GM12878 (cell line): ENCODE results near the gene TRAFD1. TPM values are rescaled to one million over a fixed set of nuclear protein-coding genes. Genes with fewer than 3 reads are reported as not detected.

Source experiments
- ATAC-seq: fragments of 200-7000 bp; cut with Tn5 transposase; 3 replicates; pipeline ENCODE4 v1.9.1; 2020; ENCODE audit warnings: mild to moderate bottlenecking, moderate library complexity
- BruUV-seq: library from RNA; stranded (reverse); fragments of 400-500 nt; replicated peaks from 2 replicates; lab custom pipeline; 2021; lab: Mats Ljungman, UMichigan
- CTCF ChIA-PET: fragments of 300-600 bp; sonication (Branson Sonifier 250); formaldehyde crosslinking; extraction: SDS; loops from one replicate; lab custom pipeline; 2021; ENCODE audit warnings: inconsistent platforms; lab: Yijun Ruan, JAX
- POLR2A ChIA-PET: fragments of 350-600 bp; formaldehyde crosslinking; extraction: SDS; loops from one replicate; lab custom pipeline; 2021; ENCODE audit warnings: inconsistent platforms; lab: Charles Lee
- RAD21 ChIA-PET: fragments of 300-600 bp; sonication (Branson Sonifier 250); formaldehyde crosslinking; loops from one replicate; lab custom pipeline; 2023; ENCODE audit warnings: antibody characterized with exemption; ENCODE audit not compliant: unreplicated experiment; lab: Charles Lee
- SMC1A ChIA-PET: fragments of 300-600 bp; sonication (Branson Sonifier 250); formaldehyde crosslinking; loops from one replicate; lab custom pipeline; 2023; ENCODE audit not compliant: unreplicated experiment, uncharacterized antibody; lab: Charles Lee
- DNase-seq: peaks from one replicate; pipeline ENCODE4 v3.0.0-alpha.2; 2011; ENCODE audit warnings: low read depth, low spot score
- FAIRE-seq: peaks from 3 replicates; lab custom pipeline; 2011; peaks lifted over from hg19 to GRCh38; lab: Jason Lieb, UNC
- H2AFZ ChIP-seq: 2 replicates; pipeline ENCODE4 v1.6.0; 2011; ENCODE audit warnings: low read depth, low read length, control low read depth; ENCODE audit not compliant: control insufficient read depth
- H3K27ac ChIP-seq: 2 replicates; pipeline ENCODE4 v1.5.1; 2011; ENCODE audit warnings: control low read depth; ENCODE audit not compliant: control insufficient read depth, insufficient read depth
- H3K27me3 ChIP-seq, 2 experiments: replicated peaks in 1 of 2; 2 replicates each; pipeline versions ENCODE4 v1.6.0 to v1.6.1; 2011; ENCODE audit warnings: low read length in 1 of 2; ENCODE audit not compliant: control insufficient read depth in 2 of 2, insufficient read depth in 2 of 2
- H3K36me3 ChIP-seq, 2 experiments: 2 replicates each; pipeline ENCODE4 v1.5.1; 2011; ENCODE audit warnings: low read length in 1 of 2; ENCODE audit not compliant: control insufficient read depth in 2 of 2, insufficient read depth in 2 of 2
- H3K4me1 ChIP-seq: 2 replicates; pipeline ENCODE4 v1.6.1; 2011; ENCODE audit warnings: mild to moderate bottlenecking, low read length, moderate library complexity, mixed read lengths; ENCODE audit not compliant: control insufficient read depth, insufficient read depth
- H3K4me2 ChIP-seq: 2 replicates; pipeline ENCODE4 v1.6.0; 2011; ENCODE audit warnings: control low read depth; ENCODE audit not compliant: control insufficient read depth, insufficient read depth
- H3K4me3 ChIP-seq: fragments of 200-600 bp; sonication (generic); 2 replicates; pipeline ENCODE4 v1.5.1; 2016
- H3K79me2 ChIP-seq: 2 replicates; pipeline ENCODE4 v1.6.0; 2011; ENCODE audit warnings: low read length; ENCODE audit not compliant: control insufficient read depth, insufficient read depth
- H3K9ac ChIP-seq: 2 replicates; pipeline ENCODE4 v1.8.0; 2011; ENCODE audit warnings: low read length, control low read depth, mixed read lengths; ENCODE audit not compliant: control insufficient read depth, insufficient read depth
- H3K9me3 ChIP-seq: replicated peaks from 3 replicates; pipeline ENCODE4 v1.5.1; 2011; ENCODE audit warnings: mild to moderate bottlenecking, low read length; ENCODE audit not compliant: control insufficient read depth, insufficient read depth
- H4K20me1 ChIP-seq: 2 replicates; pipeline ENCODE4 v1.6.0; 2011; ENCODE audit not compliant: control insufficient read depth, insufficient read depth
- CHD2 ChIP-seq: IDR thresholded peaks from 2 replicates; pipeline ENCODE4 v1.6.1; 2011; ENCODE audit warnings: low read depth, low read length, improper control_type of control experiment, borderline replicate concordance
- CREB1 ChIP-seq: IDR thresholded peaks from 2 replicates; pipeline ENCODE4 v1.6.1; 2012; ENCODE audit warnings: low read depth, mild to moderate bottlenecking, inconsistent platforms
- ESRRA ChIP-seq: IDR thresholded peaks from 2 replicates; pipeline ENCODE4 v1.6.1; 2012; ENCODE audit warnings: mild to moderate bottlenecking, low read length, improper control_type of control experiment
- LARP7 ChIP-seq: fragments of 450-650 bp; IDR thresholded peaks from 2 replicates; pipeline ENCODE4 v1.6.1; 2017; ENCODE audit warnings: mild to moderate bottlenecking
- MXI1 ChIP-seq: fragments of 150-350 bp; IDR thresholded peaks from 2 replicates; pipeline ENCODE4 v1.6.1; 2011; ENCODE audit warnings: low read depth, mild to moderate bottlenecking, inconsistent platforms, low read length, improper control_type of control experiment
- MYC ChIP-seq: IDR thresholded peaks from 2 replicates; pipeline ENCODE4 v1.6.1; 2011; ENCODE audit warnings: mild to moderate bottlenecking, low read length, moderate library complexity, inconsistent platforms; ENCODE audit not compliant: insufficient read depth, insufficient replicate concordance, insufficient read length, severe bottlenecking
- PKNOX1 ChIP-seq: fragments of 450-650 bp; IDR thresholded peaks from 2 replicates; pipeline ENCODE4 v1.6.1; 2016; ENCODE audit warnings: mild to moderate bottlenecking
- RB1 ChIP-seq: fragments of 450-650 bp; formaldehyde crosslinking; IDR thresholded peaks from 2 replicates; pipeline ENCODE4 v1.6.1; 2017; ENCODE audit warnings: mild to moderate bottlenecking, borderline replicate concordance
- RBBP5 ChIP-seq: fragments of 200-600 bp; sonication (generic); conservative IDR thresholded peaks from 2 replicates; pipeline ENCODE4 v1.6.1; 2016
- SKIL ChIP-seq: fragments of 450-650 bp; IDR thresholded peaks from 2 replicates; pipeline ENCODE4 v1.6.1; 2017; ENCODE audit warnings: mild to moderate bottlenecking, low read depth, inconsistent platforms; ENCODE audit not compliant: poor library complexity, severe bottlenecking
- SMARCA5 ChIP-seq: fragments of 450-650 bp; IDR thresholded peaks from 2 replicates; pipeline ENCODE4 v1.6.1; 2017; ENCODE audit warnings: mild to moderate bottlenecking
- SREBF2 ChIP-seq: IDR thresholded peaks from 2 replicates; pipeline ENCODE4 v1.6.1; 2012; ENCODE audit warnings: mild to moderate bottlenecking, low read length
- TAF1 ChIP-seq: IDR thresholded peaks from 2 replicates; pipeline ENCODE4 v1.6.1; 2011; ENCODE audit warnings: mild to moderate bottlenecking, low read depth, low read length, borderline replicate concordance
- USF2 ChIP-seq: IDR thresholded peaks from 2 replicates; pipeline ENCODE4 v1.6.1; 2011; ENCODE audit warnings: low read depth, low read length, improper control_type of control experiment, borderline replicate concordance
- ZBED1 ChIP-seq: IDR thresholded peaks from 2 replicates; pipeline ENCODE4 v1.6.1; 2016; ENCODE audit warnings: borderline replicate concordance
- ZNF24 ChIP-seq: fragments of 450-650 bp; IDR thresholded peaks from 2 replicates; pipeline ENCODE4 v1.6.1; 2017; ENCODE audit warnings: antibody characterized with exemption, mild to moderate bottlenecking
- WGBS: methylation state at CpG from one replicate; pipeline ENCODE4 v1.1.6; 2016; ENCODE audit warnings: low lambda C conversion rate; ENCODE audit not compliant: insufficient replicate concordance, insufficient coverage; ENCODE audit errors: missing lambda C conversion rate; 5-methylcytosine and 5-hydroxymethylcytosine counted together
- in situ Hi-C: fragments of 300-500 bp; cut with MboI; formaldehyde crosslinking; loops from 9 replicates; pipeline ENCODE4 v1.14.3; 2018; ENCODE audit warnings: mixed read lengths
- intact Hi-C: fragments of 100-400 bp; cut with micrococcal nuclease; formaldehyde crosslinking; loops from one replicate; pipeline ENCODE4 v1.14.2; 2022; ENCODE audit not compliant: unreplicated experiment
- polyA plus RNA-seq, 11 experiments: library from polyadenylated mRNA; depleted of rRNA in 4 of 11; unstranded in 6 of 11; stranded (reverse) in 5 of 11; fragments of >200 nt; fragmentation: Nextera tagmentation in 4 of 11; fragmentation: Illumina TruSeq in 1 of 11; extraction: Ambion mirVana in 4 of 11; extraction: Trizol in 1 of 11; gene quantifications; 1 replicate in 1 of 11; 2 replicates in 10 of 11; pipeline versions ENCODE4 v1.2.1 to v1.2.3, GENCODE V29; 2011 to 2016; ENCODE audit warnings: inconsistent platforms in 2 of 11, missing spikeins in 2 of 11, low read depth in 1 of 11
- total RNA-seq, 4 experiments: library from RNA; depleted of rRNA in 3 of 4; stranded (reverse); fragments of >200 nt in 3 of 4; fragmentation: Illumina TruSeq in 1 of 4; extraction: Trizol in 1 of 4; gene quantifications; 2 replicates each; pipeline versions ENCODE4 v1.2.1 to v1.2.3, GENCODE V29; 2013 to 2021
- TF ChIP-seq, protein P1 (sequence below): IDR thresholded peaks from 2 replicates; pipeline ENCODE4 v1.6.1; 2012; ENCODE audit warnings: low read depth, low read length, improper control_type of control experiment

Gene TRAFD1
- total and polyA plus RNA-seq, 10 of the 15 experiments (the other 5 are each of a cell fraction or from before 2014, with no cell fraction given): 37.2 to 55.5 (median 46.2) TPM

GRCh38 chr12:112108202-112109079 lies 16.9 kb upstream of the TRAFD1 start, which contains the start of gene NAA25:
Gene NAA25, minus strand, starts transcription at chr12:112108783. Its CDS starts 10 bp downstream, at chr12:112108773.
- Histone ChIP-seq H3K9ac (peak within 1 kb of the TSS; percentile 98), H4K20me1 (peaks cover 4% of the 10 kb centered on the region), H3K27me3 (no peaks in the 10 kb centered on the region), H2AFZ (peak within 1 kb of the TSS; percentile 89), H3K4me1 (peaks cover 8% of the 10 kb centered on the region; the same call in 1 of the 2 replicates), H3K9me3 (no peaks in the 10 kb centered on the region), H3K36me3 (peaks cover 1 to 7% of the 10 kb centered on the region in 2 experiments; a peak in 2 of 4 replicates), H3K4me2 (peak within 1 kb of the TSS; percentile 97), H3K27ac (peak within 1 kb of the TSS; percentile 98), H3K79me2 (peaks cover 55% of the 10 kb centered on the region), H3K4me3 (peak within 1 kb of the TSS; percentile 100)
- RAD21 ChIA-PET: interaction anchor here (1.0 to 5.2 kb wide), 13 partner anchors 12 to 171 kb away, joined by 3 to 59 read pairs (median 4); partner anchors contain the start of genes ERP29, TMEM116 and TRAFD1
- intact Hi-C loops: loop anchor here (2.0 kb wide), 1 partner anchor 22 kb away; no protein-coding TSS in a partner anchor
- POLR2A ChIA-PET: interaction anchor here (0.7 to 9.3 kb wide), 14 partner anchors 8 to 993 kb away, joined by 3 to 161 read pairs (median 6); partner anchors contain the start of genes ERP29, TMEM116 and TRAFD1
- in situ Hi-C loops: no loop called here
- under 1% methylated on average over 62 of the region's 74 CpGs for WGBS
- DNase-seq: no peak
- SMC1A ChIA-PET: interaction anchor here (0.6 to 6.3 kb wide), 7 partner anchors 8 to 168 kb away, joined by 3 to 72 read pairs (median 4); partner anchors contain the start of gene TRAFD1
- no TSS peak for BruUV-seq
- ATAC-seq: peak; percentile 82
- FAIRE-seq: no peak
- CTCF ChIA-PET: interaction anchor here (0.7 to 4.0 kb wide), 8 partner anchors 11 to 278 kb away, joined by 3 to 19 read pairs (median 4); partner anchors contain the start of gene TRAFD1
- 0 out of 2 replicates have a peak, but pooled peaks have one; percentile 25 for TF ChIP-seq RBBP5
- TF ChIP-seq TAF1: peak; percentile 65; the same call in 1 of the 2 replicates
- no peak for TF ChIP-seq SKIL
- 0 out of 2 replicates have a peak, but pooled peaks have one; percentile 17 for TF ChIP-seq ESRRA
- peak; percentile 57 for TF ChIP-seq PKNOX1
- TF ChIP-seq CREB1: no peak
- peak; percentile 100 for TF ChIP-seq ZBED1
- peak; percentile 100 for TF ChIP-seq LARP7
- peak; percentile 93 for TF ChIP-seq MYC
- TF ChIP-seq SMARCA5: peak; percentile 92
- peak; percentile 97 for TF ChIP-seq MXI1
- TF ChIP-seq, protein P1, sequence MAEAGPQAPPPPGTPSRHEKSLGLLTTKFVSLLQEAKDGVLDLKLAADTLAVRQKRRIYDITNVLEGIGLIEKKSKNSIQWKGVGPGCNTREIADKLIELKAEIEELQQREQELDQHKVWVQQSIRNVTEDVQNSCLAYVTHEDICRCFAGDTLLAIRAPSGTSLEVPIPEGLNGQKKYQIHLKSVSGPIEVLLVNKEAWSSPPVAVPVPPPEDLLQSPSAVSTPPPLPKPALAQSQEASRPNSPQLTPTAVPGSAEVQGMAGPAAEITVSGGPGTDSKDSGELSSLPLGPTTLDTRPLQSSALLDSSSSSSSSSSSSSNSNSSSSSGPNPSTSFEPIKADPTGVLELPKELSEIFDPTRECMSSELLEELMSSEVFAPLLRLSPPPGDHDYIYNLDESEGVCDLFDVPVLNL: peak; percentile 49
- TF ChIP-seq SREBF2: no peak
- TF ChIP-seq ZNF24: no peak
- peak; percentile 82 for TF ChIP-seq CHD2
- peak; percentile 86; the same call in 1 of the 2 replicates for TF ChIP-seq RB1
- no peak for TF ChIP-seq USF2
